HEK293 (cell line): ENCODE results near the gene ARHGEF12.

ENCODE experiments used
- CTCF ChIA-PET: fragments of 350-600 bp; formaldehyde crosslinking; extraction: SDS; loops from one replicate; lab custom pipeline; 2021; ENCODE audit warnings: antibody characterized with exemption; lab: Yijun Ruan, JAX
- POLR2A ChIA-PET: fragments of 300-600 bp; formaldehyde crosslinking; extraction: SDS; loops from one replicate; lab custom pipeline; 2020; ENCODE audit warnings: antibody characterized with exemption, inconsistent platforms; lab: Yijun Ruan, JAX
- H3K27ac ChIP-seq: fragments of 200-500 bp; sonication (Bioruptor generic); 2 replicates; pipeline ENCODE4 v1.5.1; 2014; ENCODE audit warnings: low read depth, low read length, control low read depth, inconsistent platforms; ENCODE audit errors: extremely low read depth
- H3K36me3 ChIP-seq, 2 experiments: fragments of 200-500 bp in 1 of 2; sonication (Bioruptor generic) in 1 of 2; 1 replicate in 1 of 2; 2 replicates in 1 of 2; pipeline ENCODE4 v1.5.1; 2014 to 2017; ENCODE audit warnings: inconsistent platforms in 2 of 2, low read length in 2 of 2; ENCODE audit not compliant: control insufficient read depth in 2 of 2, insufficient read depth in 1 of 2
- H3K4me1 ChIP-seq: fragments of 200-500 bp; sonication (Bioruptor generic); 2 replicates; pipeline ENCODE4 v1.5.1; 2014; ENCODE audit warnings: mild to moderate bottlenecking, low read length, inconsistent platforms; ENCODE audit not compliant: control insufficient read depth, insufficient read depth
- H3K4me3 ChIP-seq: 2 replicates; pipeline ENCODE4 v1.5.1; 2011; ENCODE audit warnings: low read depth, mild to moderate bottlenecking, control low read depth, low read length, moderate library complexity
- H3K9me3 ChIP-seq: fragments of 200-500 bp; sonication (Bioruptor generic); 2 replicates; pipeline ENCODE4 v1.5.1; 2014; ENCODE audit warnings: low read depth, low read length, inconsistent platforms; ENCODE audit not compliant: control insufficient read depth, insufficient read depth
- FEZF1 ChIP-seq: fragments of 450-650 bp; formaldehyde crosslinking; IDR thresholded peaks from 2 replicates; pipeline ENCODE4 v1.5.1; 2016; ENCODE audit warnings: missing biosample characterization, missing genetic modification characterization
- GLI2 ChIP-seq: fragments of 450-650 bp; formaldehyde crosslinking; IDR thresholded peaks from 2 replicates; pipeline ENCODE4; 2017; ENCODE audit warnings: missing biosample characterization, missing genetic modification characterization, low read depth, borderline replicate concordance
- GLIS1 ChIP-seq: fragments of 450-650 bp; formaldehyde crosslinking; IDR thresholded peaks from 2 replicates; pipeline ENCODE4 v1.5.1; 2016; ENCODE audit warnings: missing biosample characterization, missing genetic modification characterization
- KLF9 ChIP-seq: fragments of 450-650 bp; formaldehyde crosslinking; IDR thresholded peaks from 2 replicates; pipeline ENCODE4 v1.5.1; 2016; ENCODE audit warnings: missing biosample characterization, missing genetic modification characterization, low read depth
- YY1 ChIP-seq: fragments of 450-650 bp; formaldehyde crosslinking; IDR thresholded peaks from 2 replicates; pipeline ENCODE4 v1.5.1; 2018; ENCODE audit warnings: missing biosample characterization, missing genetic modification characterization
- YY2 ChIP-seq: fragments of 450-650 bp; formaldehyde crosslinking; IDR thresholded peaks from 2 replicates; pipeline ENCODE4 v1.5.1; 2016; ENCODE audit warnings: missing biosample characterization, missing genetic modification characterization
- ZBTB20 ChIP-seq: fragments of 450-650 bp; formaldehyde crosslinking; IDR thresholded peaks from 2 replicates; pipeline ENCODE4 v1.5.1; 2016; ENCODE audit warnings: missing biosample characterization, missing genetic modification characterization
- ZNF133 ChIP-seq: fragments of 450-650 bp; formaldehyde crosslinking; IDR thresholded peaks from 2 replicates; pipeline ENCODE4 v1.5.1; 2016; ENCODE audit warnings: missing biosample characterization, missing genetic modification characterization
- ZNF175 ChIP-seq: fragments of 450-650 bp; formaldehyde crosslinking; IDR thresholded peaks from 2 replicates; pipeline ENCODE4 v1.5.1; 2016; ENCODE audit warnings: missing biosample characterization, missing genetic modification characterization
- ZNF223 ChIP-seq: fragments of 450-650 bp; formaldehyde crosslinking; IDR thresholded peaks from 2 replicates; pipeline ENCODE4 v1.5.1; 2016; ENCODE audit warnings: missing biosample characterization, missing genetic modification characterization
- ZNF248 ChIP-seq: fragments of 450-650 bp; formaldehyde crosslinking; IDR thresholded peaks from 2 replicates; pipeline ENCODE4 v1.5.1; 2017; ENCODE audit warnings: missing biosample characterization, missing genetic modification characterization
- ZNF354C ChIP-seq: fragments of 450-650 bp; formaldehyde crosslinking; IDR thresholded peaks from 2 replicates; pipeline ENCODE4 v1.5.1; 2016; ENCODE audit warnings: missing biosample characterization, missing genetic modification characterization, low read depth, borderline replicate concordance
- ZNF423 ChIP-seq: fragments of 450-650 bp; formaldehyde crosslinking; IDR thresholded peaks from 2 replicates; pipeline ENCODE4 v1.5.1; 2016; ENCODE audit warnings: missing biosample characterization, missing genetic modification characterization
- ZNF433 ChIP-seq: fragments of 450-650 bp; formaldehyde crosslinking; IDR thresholded peaks from 2 replicates; pipeline ENCODE4 v1.5.1; 2016; ENCODE audit warnings: missing biosample characterization, missing genetic modification characterization, low read depth
- ZNF560 ChIP-seq: fragments of 450-650 bp; formaldehyde crosslinking; IDR thresholded peaks from 2 replicates; pipeline ENCODE4 v1.5.1; 2017; ENCODE audit warnings: missing biosample characterization, missing genetic modification characterization, borderline replicate concordance
- ZNF621 ChIP-seq: fragments of 450-650 bp; formaldehyde crosslinking; IDR thresholded peaks from 2 replicates; pipeline ENCODE4 v1.5.1; 2017; ENCODE audit warnings: missing biosample characterization, missing genetic modification characterization
- ZNF707 ChIP-seq: fragments of 450-650 bp; formaldehyde crosslinking; IDR thresholded peaks from 2 replicates; pipeline ENCODE4 v1.5.1; 2016; ENCODE audit warnings: missing biosample characterization, missing genetic modification characterization
- TF ChIP-seq, protein P1 (sequence below): fragments of 450-650 bp; formaldehyde crosslinking; IDR thresholded peaks from 2 replicates; pipeline ENCODE4 v1.5.1; 2016; ENCODE audit warnings: missing biosample characterization, missing genetic modification characterization, borderline replicate concordance
- TF ChIP-seq, protein P2 (sequence below): fragments of 450-650 bp; formaldehyde crosslinking; IDR thresholded peaks from 2 replicates; pipeline ENCODE4 v1.5.1; 2017; ENCODE audit warnings: missing biosample characterization, missing genetic modification characterization
- TF ChIP-seq, protein P3 (sequence below): fragments of 450-650 bp; formaldehyde crosslinking; IDR thresholded peaks from 2 replicates; pipeline ENCODE4 v1.5.1; 2017; ENCODE audit warnings: missing biosample characterization, missing genetic modification characterization
- TF ChIP-seq, protein P4 (sequence below): fragments of 450-650 bp; formaldehyde crosslinking; IDR thresholded peaks from 2 replicates; pipeline ENCODE4 v1.5.1; 2016; ENCODE audit warnings: missing biosample characterization, missing genetic modification characterization

The ARHGEF12 gene

DNA sequence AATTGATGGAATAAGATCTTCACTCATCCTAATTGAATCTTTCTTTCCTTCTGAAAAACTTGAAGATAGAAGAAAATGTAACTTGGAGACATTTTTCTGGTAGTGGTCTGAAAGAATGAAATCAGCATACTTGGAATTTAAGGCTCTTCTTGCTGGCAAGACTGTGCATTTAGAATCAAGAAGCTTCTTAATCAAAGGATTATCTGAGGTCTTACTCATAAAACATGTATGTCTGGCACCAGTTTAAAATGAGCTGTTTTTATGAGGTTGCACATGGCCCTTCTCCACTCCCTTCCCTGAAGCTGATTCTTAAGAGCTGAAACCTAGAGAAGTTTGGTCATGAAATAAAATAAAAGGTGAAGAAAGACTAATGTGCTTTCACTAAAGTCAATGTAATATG, 77.3 kb downstream of the ARHGEF12 start:
- H3K4me1 ChIP-seq, result peaks cover 11% of the 10 kb centered on the region
- CTCF ChIA-PET, result interaction anchor here (0.7 to 1.0 kb wide), 3 partner anchors 35 to 112 kb away, joined by 3 read pairs; no protein-coding TSS in a partner anchor
- POLR2A ChIA-PET, result interaction anchor here (0.7 to 1.5 kb wide), 2 partner anchors 76 to 77 kb away, joined by 3 to 5 read pairs; partner anchors contain the start of gene ARHGEF12
- TF ChIP-seq ZNF133, result no peak
- peak; percentile 36; the same call in 1 of the 2 replicates for TF ChIP-seq FEZF1
- H3K9me3 ChIP-seq, result no peaks in the 10 kb centered on the region
- H3K36me3 ChIP-seq, result no peaks in the 10 kb centered on the region
- no peak overlapping the region for H3K27ac ChIP-seq
- no peak overlapping the region for H3K4me3 ChIP-seq

DNA sequence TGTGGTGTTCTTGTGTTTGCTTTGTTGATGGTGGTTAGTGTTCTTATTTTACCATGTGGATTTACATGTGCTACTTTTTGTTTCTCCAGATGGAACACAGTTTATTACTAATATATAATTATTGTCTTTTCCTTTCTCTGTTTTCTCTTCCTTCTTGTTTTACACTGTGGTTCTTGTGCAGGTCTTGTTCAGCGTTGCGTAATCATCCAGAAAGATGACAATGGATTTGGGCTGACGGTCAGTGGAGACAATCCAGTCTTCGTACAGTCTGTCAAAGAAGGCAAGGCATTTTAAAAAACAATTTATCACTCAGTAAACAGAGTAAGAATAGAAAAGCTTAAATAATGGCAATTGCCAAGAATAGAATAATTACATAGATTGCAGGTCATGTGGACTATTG, 84.4 kb downstream of the ARHGEF12 start:
- POLR2A ChIA-PET, result no interaction called here
- H3K4me1 ChIP-seq, result no peaks in the 10 kb centered on the region
- no peak for TF ChIP-seq ZNF433
- no peaks in the 10 kb centered on the region for H3K9me3 ChIP-seq
- H3K27ac ChIP-seq, result no peak overlapping the region
- peaks cover 0 to 23% of the 10 kb centered on the region in 2 experiments; a peak in 1 of 3 replicates for H3K36me3 ChIP-seq
- H3K4me3 ChIP-seq, result no peak overlapping the region
- CTCF ChIA-PET, result interaction anchor here (0.6 kb wide), 1 partner anchor 94 kb away, joined by 4 read pairs; no protein-coding TSS in a partner anchor

DNA sequence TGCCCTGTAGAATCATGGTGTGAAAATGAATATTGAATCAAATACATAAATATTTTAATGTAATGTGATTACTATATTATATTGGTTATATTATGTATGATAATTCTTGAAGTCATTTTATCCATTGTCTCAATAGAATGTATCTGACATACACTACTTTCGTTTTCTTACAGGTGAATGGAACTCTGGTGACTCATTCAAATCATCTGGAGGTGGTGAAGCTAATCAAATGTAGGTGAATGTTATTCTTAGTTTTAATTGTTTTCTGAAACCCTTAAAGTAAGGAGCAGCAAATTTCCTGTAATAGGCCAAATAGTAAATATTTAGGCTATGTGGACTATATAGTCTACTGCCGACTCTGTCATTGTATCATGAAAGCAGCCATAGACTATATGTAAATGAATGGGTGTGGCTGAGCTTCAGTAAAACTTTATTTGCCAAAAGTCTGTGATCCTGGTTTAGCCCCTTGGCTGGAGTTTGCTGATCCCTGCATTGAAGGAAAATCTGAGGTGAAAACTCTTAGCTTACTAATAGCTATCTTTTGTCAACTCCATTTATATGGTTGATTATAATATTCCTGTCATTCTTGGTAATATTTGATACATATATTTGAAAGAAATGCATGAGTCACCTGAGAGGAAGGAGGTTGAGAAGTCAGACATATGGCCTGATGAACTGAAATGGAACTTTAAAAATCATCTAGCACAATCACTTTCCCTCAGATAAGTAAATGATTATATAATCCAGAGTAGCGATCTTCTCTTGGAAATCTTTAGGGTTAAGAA, 88.2 kb downstream of the ARHGEF12 start:
- POLR2A ChIA-PET, result interaction anchor here (0.8 kb wide), 1 partner anchor 20 kb away, joined by 8 read pairs; no protein-coding TSS in a partner anchor
- no peak overlapping the region for H3K4me3 ChIP-seq
- CTCF ChIA-PET, result interaction anchor here (0.8 kb wide), 1 partner anchor 890 kb away, joined by 3 read pairs; no protein-coding TSS in a partner anchor
- no peaks in the 10 kb centered on the region for H3K4me1 ChIP-seq
- H3K36me3 ChIP-seq, result peaks cover 0 to 39% of the 10 kb centered on the region in 2 experiments; a peak in 1 of 3 replicates
- H3K27ac ChIP-seq, result no peak overlapping the region
- TF ChIP-seq YY2 (tag by site-specific recombination), result no peak
- TF ChIP-seq, protein P1, sequence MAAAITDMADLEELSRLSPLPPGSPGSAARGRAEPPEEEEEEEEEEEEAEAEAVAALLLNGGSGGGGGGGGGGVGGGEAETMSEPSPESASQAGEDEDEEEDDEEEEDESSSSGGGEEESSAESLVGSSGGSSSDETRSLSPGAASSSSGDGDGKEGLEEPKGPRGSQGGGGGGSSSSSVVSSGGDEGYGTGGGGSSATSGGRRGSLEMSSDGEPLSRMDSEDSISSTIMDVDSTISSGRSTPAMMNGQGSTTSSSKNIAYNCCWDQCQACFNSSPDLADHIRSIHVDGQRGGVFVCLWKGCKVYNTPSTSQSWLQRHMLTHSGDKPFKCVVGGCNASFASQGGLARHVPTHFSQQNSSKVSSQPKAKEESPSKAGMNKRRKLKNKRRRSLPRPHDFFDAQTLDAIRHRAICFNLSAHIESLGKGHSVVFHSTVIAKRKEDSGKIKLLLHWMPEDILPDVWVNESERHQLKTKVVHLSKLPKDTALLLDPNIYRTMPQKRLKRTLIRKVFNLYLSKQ (tag by site-specific recombination), result no peak
- TF ChIP-seq, protein P2, sequence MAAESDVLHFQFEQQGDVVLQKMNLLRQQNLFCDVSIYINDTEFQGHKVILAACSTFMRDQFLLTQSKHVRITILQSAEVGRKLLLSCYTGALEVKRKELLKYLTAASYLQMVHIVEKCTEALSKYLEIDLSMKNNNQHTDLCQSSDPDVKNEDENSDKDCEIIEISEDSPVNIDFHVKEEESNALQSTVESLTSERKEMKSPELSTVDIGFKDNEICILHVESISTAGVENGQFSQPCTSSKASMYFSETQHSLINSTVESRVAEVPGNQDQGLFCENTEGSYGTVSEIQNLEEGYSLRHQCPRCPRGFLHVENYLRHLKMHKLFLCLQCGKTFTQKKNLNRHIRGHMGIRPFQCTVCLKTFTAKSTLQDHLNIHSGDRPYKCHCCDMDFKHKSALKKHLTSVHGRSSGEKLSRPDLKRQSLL (tag by site-specific recombination), result no peak
- no peak for TF ChIP-seq ZNF621 (tag by site-specific recombination)
- no peak for TF ChIP-seq YY1
- TF ChIP-seq GLI2 (tag by site-specific recombination), result no peak
- TF ChIP-seq ZNF175 (tag by site-specific recombination), result no peak
- TF ChIP-seq KLF9 (tag by site-specific recombination), result no peak
- TF ChIP-seq ZNF223 (tag by site-specific recombination), result no peak
- no peak for TF ChIP-seq ZNF560 (tag by site-specific recombination)
- TF ChIP-seq ZNF248, result no peak
- no peak for TF ChIP-seq GLIS1 (tag by site-specific recombination)
- TF ChIP-seq ZNF423, result no peak
- no peak for TF ChIP-seq ZNF707
- no peak for TF ChIP-seq ZBTB20
- TF ChIP-seq, protein P3, sequence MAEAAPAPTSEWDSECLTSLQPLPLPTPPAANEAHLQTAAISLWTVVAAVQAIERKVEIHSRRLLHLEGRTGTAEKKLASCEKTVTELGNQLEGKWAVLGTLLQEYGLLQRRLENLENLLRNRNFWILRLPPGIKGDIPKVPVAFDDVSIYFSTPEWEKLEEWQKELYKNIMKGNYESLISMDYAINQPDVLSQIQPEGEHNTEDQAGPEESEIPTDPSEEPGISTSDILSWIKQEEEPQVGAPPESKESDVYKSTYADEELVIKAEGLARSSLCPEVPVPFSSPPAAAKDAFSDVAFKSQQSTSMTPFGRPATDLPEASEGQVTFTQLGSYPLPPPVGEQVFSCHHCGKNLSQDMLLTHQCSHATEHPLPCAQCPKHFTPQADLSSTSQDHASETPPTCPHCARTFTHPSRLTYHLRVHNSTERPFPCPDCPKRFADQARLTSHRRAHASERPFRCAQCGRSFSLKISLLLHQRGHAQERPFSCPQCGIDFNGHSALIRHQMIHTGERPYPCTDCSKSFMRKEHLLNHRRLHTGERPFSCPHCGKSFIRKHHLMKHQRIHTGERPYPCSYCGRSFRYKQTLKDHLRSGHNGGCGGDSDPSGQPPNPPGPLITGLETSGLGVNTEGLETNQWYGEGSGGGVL (tag by site-specific recombination), result no peak
- no peak for TF ChIP-seq ZNF354C (tag by site-specific recombination)
- TF ChIP-seq, protein P4, sequence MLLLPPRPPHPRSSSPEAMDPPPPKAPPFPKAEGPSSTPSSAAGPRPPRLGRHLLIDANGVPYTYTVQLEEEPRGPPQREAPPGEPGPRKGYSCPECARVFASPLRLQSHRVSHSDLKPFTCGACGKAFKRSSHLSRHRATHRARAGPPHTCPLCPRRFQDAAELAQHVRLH (tag by site-specific recombination), result no peak
- no peaks in the 10 kb centered on the region for H3K9me3 ChIP-seq
